ENCODE results near the gene MAP2K5. TPM values are rescaled to one million over a fixed set of nuclear protein-coding genes. Genes with fewer than 3 reads are reported as not detected.
A peak's percentile ranks its signal among the peaks of the same experiment; 100 is the strongest.

Gene MAP2K5
- total and polyA plus RNA-seq, 9 of the 15 experiments (the other 6 are each of a cell fraction or from before 2014, with no cell fraction given): 0.41 to 16.5 (median 7.5) TPM

GRCh38 chr15:67852418-67852817 lies 309.9 kb downstream of the MAP2K5 start:
- no peaks in the 10 kb centered on the region for H3K9me1 ChIP-seq (ENCODE audit: control insufficient read depth, insufficient read depth, low read length)
- no TSS peak for BruUV-seq (replicated peaks)
- 6% methylated on average over 3 of the region's 3 CpGs for WGBS (ENCODE audit: insufficient coverage, low coverage, missing lambda C conversion rate)
- no peak overlapping the region for H3K4me3 ChIP-seq
- peak overlapping the region; percentile 57; the same call in 1 of the 2 replicates for H2AFZ ChIP-seq (ENCODE audit: low read depth, low read length)
- H3K9ac ChIP-seq (ENCODE audit: insufficient read depth in 1 of 2, low read depth in 2 of 2, low read length in 2 of 2): peak overlapping the region; percentile 19 to 89; a peak in 3 of 4 replicates
- ATAC-seq (peak; percentile 56), FAIRE-seq (no peak), DNase-seq (ENCODE audit: extremely low read depth in 1 of 4, low spot score in 3 of 4) (peak in 3 of 4 experiments; percentile 35 to 58 (median 54))
- intact Hi-C loops (cut with micrococcal nuclease) (no loop called here), in situ Hi-C loops (cut with MboI) (no loop called here)
- H3K27me3 ChIP-seq (ENCODE audit: control insufficient read depth in 2 of 2, insufficient read depth in 2 of 2, low read length in 2 of 2): no peaks in the 10 kb centered on the region
- H3K79me2 ChIP-seq (ENCODE audit: control insufficient read depth, insufficient read depth, low read length): no peaks in the 10 kb centered on the region
- ChIA-PET POLR2A (interaction anchor here (0.6 kb wide), 2 partner anchors 8 to 748 kb away, joined by 3 read pairs; no protein-coding TSS in a partner anchor), CTCF (ENCODE audit: low intra/inter-chr PET ratio) (no interaction called here)
- no peaks in the 10 kb centered on the region for H3K36me3 ChIP-seq (ENCODE audit: control insufficient read depth, insufficient read depth, low read length)
- peaks cover 13% of the 10 kb centered on the region in 2 experiments; a peak in 4 of 5 replicates for H3K4me1 ChIP-seq (replicated peaks in 1 of 2; ENCODE audit: control insufficient read depth in 2 of 2, insufficient read depth in 2 of 2, low read length in 2 of 2)
- peak; percentile 27; the same call in 1 of the 2 replicates for TF ChIP-seq ARID1B (IDR thresholded peaks at IDR 0.05)
- peak; percentile 64 for TF ChIP-seq CBFA2T3 (IDR thresholded peaks at IDR 0.05)
- TF ChIP-seq DPF2 (IDR thresholded peaks at IDR 0.05): peak; percentile 35; the same call in 1 of the 2 replicates
- no peak for TF ChIP-seq MXI1 (IDR thresholded peaks at IDR 0.05; ENCODE audit: low read depth, low read length)
- no peak for TF ChIP-seq FOXJ2 (tag; IDR thresholded peaks at IDR 0.05)
- peak; percentile 28; the same call in 1 of the 2 replicates for TF ChIP-seq CBFA2T2 (conservative IDR thresholded peaks at IDR 0.05)
- TF ChIP-seq KHSRP (IDR thresholded peaks at IDR 0.05): no peak
- no peak for TF ChIP-seq CBX8 (IDR thresholded peaks at IDR 0.05; ENCODE audit: borderline replicate concordance, extremely low read depth, low read depth, low read length, poor library complexity, severe bottlenecking)
- TF ChIP-seq NCOR1 (IDR thresholded peaks at IDR 0.05): peak; percentile 18; the same call in 1 of the 2 replicates
- TF ChIP-seq ZBTB7A (IDR thresholded peaks at IDR 0.05; ENCODE audit: borderline replicate concordance, control insufficient read depth, low read depth, low read length): peak; percentile 38; the same call in 1 of the 2 replicates
- no peak overlapping the region for H3K27ac ChIP-seq (ENCODE audit: extremely low read depth, low read depth, low read length)
- H3K4me2 ChIP-seq (ENCODE audit: insufficient read depth, low read length): peak overlapping the region; percentile 20; the same call in 1 of the 2 replicates
- H3K9me3 ChIP-seq (replicated peaks; ENCODE audit: control insufficient read depth, insufficient read depth, low read depth, low read length): no peaks in the 10 kb centered on the region
- H4K20me1 ChIP-seq (replicated peaks; ENCODE audit: control insufficient read depth, insufficient read depth, low read length): no peaks in the 10 kb centered on the region
